GM18505 (cell line): ENCODE data around the gene CD300H.
"Not testable (repeated sequence)": the region's sequence is repeated elsewhere in the genome, so short reads cannot be mapped to it uniquely, and the experiment has no call there.

Experiments
- ATAC-seq: cut with Tn5 transposase; IDR thresholded peaks from one replicate; pipeline ENCODE4 v1.9.1; 2021; ENCODE audit not compliant: unreplicated experiment
- POLR2A ChIP-seq: IDR thresholded peaks from 4 replicates; pipeline ENCODE4 v1.6.1; 2011; ENCODE audit warnings: borderline replicate concordance; ENCODE audit not compliant: insufficient read depth, insufficient read length; ENCODE audit errors: extremely low read depth

Gene CD300H

DNA sequence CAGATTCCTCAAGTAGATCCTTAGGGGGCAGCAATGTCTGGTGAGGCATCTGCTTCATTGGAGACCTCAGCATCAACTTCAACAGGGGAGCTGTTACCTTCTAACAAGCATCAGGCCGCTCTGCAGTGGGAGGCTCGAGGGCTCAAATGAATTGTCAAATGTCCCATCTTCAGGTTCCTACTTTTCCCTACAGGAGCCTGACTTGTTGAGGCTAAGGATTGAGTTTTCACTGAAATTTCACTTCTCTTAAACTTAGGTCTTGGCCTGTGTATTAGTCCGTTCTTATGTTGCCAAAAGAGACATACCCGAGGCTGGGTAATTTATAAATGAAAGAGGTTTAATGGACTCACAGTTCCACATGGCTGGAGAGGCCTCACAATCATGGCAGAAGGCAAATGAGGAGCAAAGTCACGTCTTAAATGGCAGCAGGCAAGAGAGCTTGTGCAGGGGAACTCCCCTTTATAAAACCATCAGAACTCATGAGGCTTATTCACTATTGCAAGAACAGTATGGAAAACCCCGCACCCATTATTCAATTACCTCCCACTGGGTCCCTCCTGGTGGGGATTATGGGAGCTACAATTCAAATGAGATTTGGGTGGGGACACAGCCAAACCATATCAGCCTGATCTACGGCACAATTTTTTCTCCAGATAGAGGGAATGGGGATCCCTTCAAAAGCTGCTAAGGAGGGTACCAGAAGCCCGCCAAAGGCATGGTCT is 29.9 kb upstream of the CD300H start:
- ATAC-seq: no peak
- no peak for TF ChIP-seq POLR2A

DNA sequence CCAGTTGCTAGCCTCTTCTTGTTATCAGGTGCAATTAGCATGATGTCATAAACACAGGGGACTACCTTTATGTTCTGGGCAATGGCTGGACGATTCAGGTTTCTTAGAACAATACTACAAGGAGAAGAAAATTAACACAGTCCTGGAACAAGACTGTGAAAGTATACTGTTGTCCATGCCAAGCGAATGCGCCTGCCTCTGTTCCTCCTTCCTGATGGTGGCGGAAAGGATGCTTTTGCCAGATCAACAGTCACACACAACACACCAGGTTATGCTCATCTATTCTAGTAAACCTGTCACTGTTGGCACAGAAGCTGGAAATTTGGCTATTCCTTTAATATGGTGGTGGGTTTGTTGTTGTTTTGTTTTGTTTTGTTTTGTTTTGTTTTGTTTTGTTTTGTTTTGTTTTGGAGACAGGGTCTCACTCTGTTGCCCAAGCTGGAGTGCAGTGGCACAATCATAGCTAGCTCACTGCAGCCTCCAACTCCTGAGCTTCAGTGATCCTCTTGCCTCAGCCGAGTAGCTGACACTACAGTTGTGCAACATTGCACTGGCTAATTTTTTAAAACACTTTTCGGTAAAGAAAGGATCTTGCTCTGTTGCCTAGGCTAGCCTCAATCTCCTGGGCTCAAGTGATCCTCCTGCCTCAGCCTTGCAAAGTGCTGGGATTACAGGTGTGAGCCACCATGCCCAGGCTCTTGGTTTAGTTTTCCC is 27.9 kb upstream of the CD300H start:
- no peak for ATAC-seq
- no peak for TF ChIP-seq POLR2A

DNA sequence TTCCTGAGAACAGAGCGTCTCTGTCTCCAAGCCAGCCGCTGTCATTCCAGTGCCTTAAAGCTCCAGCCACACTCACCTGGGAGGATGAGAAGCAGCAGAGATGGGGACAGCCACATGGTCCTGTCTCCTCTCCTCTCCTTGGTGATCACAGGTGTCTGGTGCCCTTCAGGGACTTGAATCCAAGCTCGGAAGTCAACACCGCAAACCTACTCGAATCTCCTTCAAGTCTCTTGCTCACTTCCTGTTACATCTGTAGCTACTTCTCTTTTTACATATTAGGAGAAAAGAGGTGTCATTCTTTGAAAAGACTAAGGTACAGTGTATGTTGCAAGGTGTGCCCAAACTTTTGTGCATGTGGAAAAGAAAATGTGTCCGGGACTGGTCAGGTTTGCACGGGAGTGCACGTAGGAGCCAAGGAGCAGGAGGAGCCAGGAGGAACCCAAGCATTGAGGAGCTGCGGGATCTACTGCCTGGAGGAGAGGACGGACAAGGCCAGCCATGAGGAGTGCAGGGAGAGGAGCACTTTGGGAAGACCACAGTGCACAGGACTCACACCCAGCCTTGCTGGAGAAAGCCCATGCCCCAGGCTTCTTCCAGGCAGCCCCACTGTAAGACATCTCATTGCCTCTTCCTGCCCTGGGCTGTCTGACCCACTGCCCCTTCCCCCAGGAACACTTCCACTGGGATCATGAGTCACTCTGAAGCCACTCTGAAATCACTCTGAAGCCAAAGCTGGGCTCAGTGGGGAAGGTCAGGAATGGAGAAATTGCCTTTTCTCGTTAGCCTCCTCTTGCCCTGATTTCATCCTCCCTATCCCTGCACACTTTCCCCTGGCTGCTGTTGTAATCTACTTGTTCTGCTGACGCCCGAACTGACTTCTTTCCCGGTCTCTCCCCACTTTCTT is 25.0 kb upstream of the CD300H start, which contains the start of gene CD300LD:
CD300LD (minus strand) TSS at position 197 of the 904 bp plus-strand sequence; CDS start at position 116, 81 bp downstream.
- no peak for ATAC-seq
- TF ChIP-seq POLR2A: no peak

DNA sequence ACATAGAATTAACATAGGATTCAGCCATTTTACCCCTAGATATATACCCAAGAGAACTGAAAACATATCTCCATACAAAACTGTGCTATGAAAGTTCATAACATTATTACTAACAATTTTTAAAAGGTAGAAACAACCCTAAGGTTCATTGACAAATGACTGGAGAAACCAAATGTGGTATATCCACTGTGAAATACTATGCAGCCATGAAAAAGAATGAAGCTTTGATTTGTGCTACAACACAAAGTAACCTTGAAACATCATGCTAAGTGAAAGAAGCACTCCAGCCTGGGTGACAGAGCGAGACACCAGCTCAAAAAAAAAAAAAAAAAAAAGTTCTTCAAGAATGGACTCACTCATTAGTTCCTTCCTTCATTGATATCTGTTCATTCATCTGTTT is 24.2 kb upstream of the CD300H start:
- no peak for ATAC-seq

DNA sequence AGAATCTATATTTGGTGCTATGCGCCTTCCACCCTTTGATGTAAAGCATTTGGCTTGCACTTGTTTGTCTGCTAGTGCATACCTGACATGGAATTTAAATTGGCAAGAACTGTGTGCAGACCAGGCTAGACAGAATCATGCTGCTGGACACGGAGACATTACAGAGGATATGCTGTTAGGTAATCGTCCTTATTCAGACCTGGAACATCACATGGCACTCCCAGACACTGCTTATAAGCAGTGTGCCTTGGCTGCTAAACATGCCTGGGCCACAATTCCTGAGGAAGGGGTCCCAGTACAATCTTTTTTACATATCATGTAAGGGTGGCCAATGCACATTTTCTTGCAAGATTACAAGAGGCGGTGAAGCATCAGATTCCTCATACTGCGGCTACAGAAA is 18.4 kb upstream of the CD300H start:
- no peak for ATAC-seq
- TF ChIP-seq POLR2A: no peak

More for the DNA sequence above, 24.2 kb upstream of the CD300H start:
- no peak for TF ChIP-seq POLR2A

DNA sequence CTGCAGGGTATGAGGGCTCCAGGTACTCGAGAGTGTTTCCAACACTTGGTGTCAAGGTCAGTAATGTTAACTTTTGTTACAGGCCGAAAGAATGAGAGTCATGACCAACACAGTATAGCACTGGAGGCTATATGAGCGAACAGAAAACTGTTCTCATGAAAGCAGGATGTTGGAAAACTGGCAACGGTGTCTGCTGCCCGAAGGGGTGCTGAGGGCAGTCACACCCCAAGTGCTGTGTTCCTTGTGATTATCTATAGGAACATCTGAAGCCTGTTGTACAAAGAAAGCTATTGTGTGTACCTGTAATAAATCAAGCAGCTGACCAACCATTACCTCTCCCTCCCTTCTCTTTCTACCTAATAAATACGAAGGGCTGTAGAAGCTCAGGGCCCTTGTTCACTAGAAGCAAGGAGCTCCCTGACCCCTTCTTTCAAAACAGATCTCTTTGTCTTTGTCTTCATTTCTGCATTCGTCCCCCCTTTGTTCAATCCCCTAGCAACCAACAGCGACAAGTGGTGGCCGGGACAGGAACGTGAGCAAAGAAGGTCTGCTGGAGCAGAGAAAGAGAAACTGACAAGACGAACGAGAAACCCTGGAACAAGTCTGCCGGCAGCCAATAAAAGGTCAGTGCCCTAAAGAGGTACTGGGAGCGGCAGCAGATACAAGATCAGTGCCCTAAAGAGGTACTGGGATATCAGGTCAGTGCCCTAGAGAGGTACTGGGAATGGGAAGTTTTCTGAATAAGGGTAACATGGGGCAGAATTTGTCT is 17.2 kb upstream of the CD300H start:
- ATAC-seq: no peak
- TF ChIP-seq POLR2A: no peak

DNA sequence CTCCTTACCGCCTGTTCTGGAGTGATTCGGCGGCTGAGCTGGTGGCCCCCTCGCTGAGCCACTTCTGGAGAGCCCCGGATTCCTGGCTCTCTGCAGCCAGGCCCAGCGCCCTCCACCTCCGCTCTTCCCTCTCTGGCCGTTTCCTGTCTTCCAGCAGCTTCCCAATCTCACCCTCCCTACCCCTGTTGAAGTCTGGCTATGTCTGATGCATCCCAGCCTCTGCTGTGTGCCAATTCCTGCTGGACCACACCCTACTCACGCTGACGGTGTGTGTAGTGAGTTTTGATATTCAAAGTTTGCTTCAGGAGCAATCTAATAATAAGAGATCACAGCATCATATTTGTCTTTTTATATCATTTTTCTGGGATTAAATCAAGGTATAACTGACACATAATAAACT is 15.3 kb upstream of the CD300H start:
- TF ChIP-seq POLR2A: no peak
- ATAC-seq: no peak

DNA sequence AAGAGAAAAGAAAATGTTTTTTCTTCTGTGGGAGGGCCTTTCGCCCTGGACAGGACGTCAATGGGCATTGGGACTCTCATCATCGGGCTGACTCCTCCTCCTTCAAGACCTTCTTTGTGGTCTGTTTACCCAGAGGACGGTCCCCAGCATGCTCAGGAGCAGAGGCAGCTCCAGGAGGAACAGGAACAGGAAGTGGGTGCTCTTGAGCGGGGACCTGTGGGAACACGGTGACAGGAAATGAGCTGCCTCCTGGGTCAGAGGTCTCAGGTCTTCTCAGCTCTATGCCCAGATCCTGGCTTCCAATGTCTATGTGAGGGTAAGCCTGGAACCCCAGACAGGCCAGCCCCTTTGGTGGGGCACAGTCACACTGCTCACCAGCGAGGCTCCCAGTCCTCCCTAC is 12.6 kb upstream of the CD300H start:
- no peak for TF ChIP-seq POLR2A

DNA sequence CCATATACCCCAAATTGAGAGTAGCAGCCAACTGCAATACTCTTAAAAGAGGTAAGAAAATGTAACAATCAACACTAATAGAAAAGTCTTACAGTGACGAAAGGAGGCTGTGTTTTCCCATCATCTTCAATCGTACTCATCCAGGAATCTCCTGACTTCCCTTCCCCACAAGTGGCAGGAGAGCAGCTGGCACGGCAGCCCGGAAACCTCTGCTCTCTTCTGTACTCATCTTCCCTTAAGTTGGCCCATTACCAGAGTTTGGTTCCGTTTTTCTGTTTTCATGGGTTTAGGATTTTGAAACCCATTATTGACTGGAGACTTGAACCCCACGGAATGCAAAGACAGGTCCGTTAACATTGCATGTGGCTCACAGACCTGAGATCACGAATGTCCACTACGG is 11.7 kb upstream of the CD300H start:
- TF ChIP-seq POLR2A: no peak
- ATAC-seq: no peak

More for the DNA sequence above, 12.6 kb upstream of the CD300H start:
- ATAC-seq: no peak

DNA sequence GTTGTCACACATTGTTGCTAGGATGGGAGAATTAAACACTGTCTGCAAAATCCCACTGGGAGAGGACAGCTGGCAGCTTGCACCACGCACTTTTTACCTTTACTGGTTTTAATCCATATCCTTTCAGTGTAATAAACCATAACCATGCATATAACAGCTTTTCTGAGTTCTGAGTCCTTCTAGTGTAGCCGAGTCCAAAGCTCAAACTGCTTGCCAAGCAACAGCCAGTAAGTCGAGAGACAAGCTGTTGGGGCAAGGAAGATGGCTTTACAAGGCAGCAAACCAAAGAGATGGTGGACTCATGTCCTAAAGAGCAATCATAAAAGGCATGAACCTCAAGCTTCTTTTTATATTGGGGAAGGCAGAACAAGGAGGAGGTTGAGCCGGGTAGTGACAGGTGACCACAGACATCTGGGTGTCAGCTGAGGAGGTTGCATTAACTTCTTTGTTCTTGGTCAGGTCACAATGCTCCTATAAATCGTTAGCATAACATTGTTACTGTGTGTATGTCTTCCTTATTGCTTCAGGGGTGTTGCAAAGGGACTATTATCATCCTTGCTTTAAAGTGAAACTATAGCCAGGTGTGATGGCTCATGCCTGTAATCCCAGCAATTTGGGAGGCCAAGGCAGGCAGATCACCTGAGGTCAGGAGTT is 7.3 kb upstream of the CD300H start:
- no peak for TF ChIP-seq POLR2A
- no peak for ATAC-seq

DNA sequence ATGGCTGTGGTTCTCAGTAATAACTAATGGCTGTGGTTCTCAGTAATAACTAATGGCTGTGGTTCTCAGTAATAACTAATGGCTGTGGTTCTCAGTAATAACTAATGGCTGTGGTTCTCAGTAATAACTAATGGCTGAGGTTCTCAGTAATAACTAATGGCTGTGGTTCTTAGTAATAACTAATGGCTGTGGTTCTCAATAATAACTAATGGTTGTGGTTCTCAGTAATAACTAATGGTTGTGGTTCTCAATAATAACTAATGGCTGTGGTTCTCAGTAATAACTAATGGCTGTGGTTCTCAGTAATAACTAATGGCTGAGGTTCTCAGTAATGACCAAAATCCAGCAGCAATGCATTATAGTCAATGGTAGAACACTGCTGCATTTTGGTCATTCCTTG is 6.3 kb upstream of the CD300H start:
- not testable (repeated sequence) for ATAC-seq

DNA sequence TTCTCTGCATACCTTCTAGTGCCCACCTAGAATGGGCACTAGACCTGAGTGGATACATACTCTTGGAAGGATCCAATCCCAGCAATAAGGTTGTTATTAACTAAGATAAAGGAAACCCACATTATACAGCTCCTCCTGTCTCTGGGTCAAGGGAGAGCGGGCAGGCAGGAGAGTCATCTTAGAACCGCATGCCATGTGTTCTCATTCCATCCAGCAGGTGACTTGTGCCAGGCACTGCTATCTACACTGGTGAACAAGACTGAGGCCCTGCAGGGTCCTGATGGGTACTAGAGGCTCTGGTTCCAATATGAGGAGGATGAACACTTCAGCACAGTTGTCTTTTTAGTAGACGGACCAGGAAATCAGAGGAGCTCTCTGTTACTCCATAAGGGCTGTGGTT is 5.9 kb upstream of the CD300H start:
- no peak for TF ChIP-seq POLR2A
- ATAC-seq: no peak
